NB4 (cell line): Measurements from ENCODE around the gene LYRM4.

Experiments
- DNase-seq: peaks from one replicate; pipeline ENCODE4 v3.0.0; 2010; ENCODE audit warnings: low read depth
- H3K4me3 ChIP-seq: one replicate; pipeline ENCODE4 v1.5.1; 2011; ENCODE audit warnings: mild to moderate bottlenecking, low read depth, low read length, moderate library complexity
- CTCF ChIP-seq: IDR thresholded peaks from one replicate; pipeline ENCODE4 v1.5.1; 2012; ENCODE audit warnings: low read depth, low read length
- MAX ChIP-seq: IDR thresholded peaks from 2 replicates; pipeline ENCODE4 v1.6.1; 2011; ENCODE audit warnings: low read depth, low read length
- MYC ChIP-seq: IDR thresholded peaks from 2 replicates; pipeline ENCODE4 v1.6.1; 2011; ENCODE audit warnings: low read depth, low read length
- POLR2A ChIP-seq: IDR thresholded peaks from 2 replicates; pipeline ENCODE4 v1.6.1; 2011; ENCODE audit warnings: mild to moderate bottlenecking; ENCODE audit not compliant: insufficient read length; ENCODE audit errors: extremely low read depth

LYRM4 gene

GRCh38 chr6:5223309-5223708 lies 37.4 kb downstream of the LYRM4 start:
- H3K4me3 ChIP-seq = no peak overlapping the region
- no peak for DNase-seq
- TF ChIP-seq MYC (no peak), POLR2A (no peak), MAX (no peak), CTCF (no peak)

GRCh38 chr6:5220443-5220842 lies 40.3 kb downstream of the LYRM4 start:
- no peak overlapping the region for H3K4me3 ChIP-seq
- TF ChIP-seq POLR2A (no peak), MAX (no peak), CTCF (no peak), MYC (no peak)
- no peak for DNase-seq

GRCh38 chr6:5219011-5219691 lies 41.6 kb downstream of the LYRM4 start:
- TF ChIP-seq MAX (no peak), CTCF (no peak), POLR2A (no peak), MYC (no peak)
- no peak for DNase-seq
- no peak overlapping the region for H3K4me3 ChIP-seq

GRCh38 chr6:5217356-5217755 lies 43.4 kb downstream of the LYRM4 start:
- no peak for DNase-seq
- no peak for TF ChIP-seq POLR2A
- TF ChIP-seq MAX = no peak
- TF ChIP-seq MYC = no peak
- TF ChIP-seq CTCF = no peak
- H3K4me3 ChIP-seq = no peak overlapping the region

GRCh38 chr6:5215799-5216198 lies 45.0 kb downstream of the LYRM4 start:
- TF ChIP-seq CTCF (no peak), POLR2A (no peak), MAX (no peak), MYC (no peak)
- DNase-seq = no peak
- no peak overlapping the region for H3K4me3 ChIP-seq

- no peak for TF ChIP-seq POLR2A
- TF ChIP-seq MAX = no peak
- no peak for TF ChIP-seq MYC
- TF ChIP-seq CTCF = no peak
- no peak overlapping the region for H3K4me3 ChIP-seq
- no peak for DNase-seq
Measured at GRCh38 chr6:5215159-5215558, 45.6 kb downstream of the LYRM4 start.
